GM12801 (cell line): Measurements from ENCODE around the gene CFL1.

Source experiments
- TF ChIP-seq, protein P1 (sequence below): IDR thresholded peaks from one replicate; pipeline ENCODE4 v1.5.1; 2011; ENCODE audit warnings: control low read depth; ENCODE audit not compliant: insufficient read length; ENCODE audit errors: extremely low read depth

The CFL1 gene

DNA sequence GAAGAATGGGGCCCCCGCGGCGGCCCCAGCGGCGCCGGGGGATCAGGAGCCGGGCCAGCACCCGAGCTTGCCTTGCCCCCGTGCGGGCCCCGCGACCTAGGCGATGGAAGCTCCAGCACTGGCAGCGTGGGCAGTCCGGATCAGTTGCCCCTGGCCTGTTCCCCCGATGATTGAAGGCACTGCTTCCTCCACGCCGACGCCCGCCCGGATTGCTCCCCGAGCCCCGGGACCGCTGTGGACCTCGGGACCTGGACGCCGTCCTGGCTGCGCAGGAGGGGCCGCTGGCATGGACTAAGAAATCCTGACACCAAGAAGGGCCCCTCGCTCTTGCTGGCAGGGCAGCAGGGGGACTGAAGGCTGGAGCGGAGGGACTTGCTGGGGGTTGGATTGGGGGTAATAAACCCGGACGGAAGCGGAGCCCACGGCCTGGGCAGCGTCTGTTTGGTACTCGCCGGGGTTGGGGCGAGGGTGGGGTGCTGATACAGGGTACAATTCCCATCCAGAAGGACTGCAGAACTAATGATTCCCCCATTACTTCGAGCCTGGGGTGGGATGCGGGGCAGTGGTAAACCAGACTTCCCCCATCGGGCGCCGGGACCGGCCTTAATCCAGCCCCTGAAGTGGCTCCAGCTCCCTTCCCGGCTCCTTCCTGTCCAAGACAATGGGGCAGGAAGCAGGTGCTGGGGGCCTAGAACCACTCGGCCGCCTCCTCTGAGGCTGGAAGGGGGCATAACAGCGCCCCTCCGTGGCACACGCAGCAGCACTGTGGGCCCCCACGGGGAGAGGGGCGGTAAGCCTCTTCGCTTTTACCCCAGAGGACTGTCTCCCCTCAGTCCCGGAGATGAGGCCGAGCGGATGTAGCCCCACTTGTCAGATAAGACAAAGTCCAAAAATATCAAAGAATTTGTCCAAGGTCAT, 33.5 kb upstream of the CFL1 start:
- TF ChIP-seq, protein P1, sequence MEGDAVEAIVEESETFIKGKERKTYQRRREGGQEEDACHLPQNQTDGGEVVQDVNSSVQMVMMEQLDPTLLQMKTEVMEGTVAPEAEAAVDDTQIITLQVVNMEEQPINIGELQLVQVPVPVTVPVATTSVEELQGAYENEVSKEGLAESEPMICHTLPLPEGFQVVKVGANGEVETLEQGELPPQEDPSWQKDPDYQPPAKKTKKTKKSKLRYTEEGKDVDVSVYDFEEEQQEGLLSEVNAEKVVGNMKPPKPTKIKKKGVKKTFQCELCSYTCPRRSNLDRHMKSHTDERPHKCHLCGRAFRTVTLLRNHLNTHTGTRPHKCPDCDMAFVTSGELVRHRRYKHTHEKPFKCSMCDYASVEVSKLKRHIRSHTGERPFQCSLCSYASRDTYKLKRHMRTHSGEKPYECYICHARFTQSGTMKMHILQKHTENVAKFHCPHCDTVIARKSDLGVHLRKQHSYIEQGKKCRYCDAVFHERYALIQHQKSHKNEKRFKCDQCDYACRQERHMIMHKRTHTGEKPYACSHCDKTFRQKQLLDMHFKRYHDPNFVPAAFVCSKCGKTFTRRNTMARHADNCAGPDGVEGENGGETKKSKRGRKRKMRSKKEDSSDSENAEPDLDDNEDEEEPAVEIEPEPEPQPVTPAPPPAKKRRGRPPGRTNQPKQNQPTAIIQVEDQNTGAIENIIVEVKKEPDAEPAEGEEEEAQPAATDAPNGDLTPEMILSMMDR, result no peak

DNA sequence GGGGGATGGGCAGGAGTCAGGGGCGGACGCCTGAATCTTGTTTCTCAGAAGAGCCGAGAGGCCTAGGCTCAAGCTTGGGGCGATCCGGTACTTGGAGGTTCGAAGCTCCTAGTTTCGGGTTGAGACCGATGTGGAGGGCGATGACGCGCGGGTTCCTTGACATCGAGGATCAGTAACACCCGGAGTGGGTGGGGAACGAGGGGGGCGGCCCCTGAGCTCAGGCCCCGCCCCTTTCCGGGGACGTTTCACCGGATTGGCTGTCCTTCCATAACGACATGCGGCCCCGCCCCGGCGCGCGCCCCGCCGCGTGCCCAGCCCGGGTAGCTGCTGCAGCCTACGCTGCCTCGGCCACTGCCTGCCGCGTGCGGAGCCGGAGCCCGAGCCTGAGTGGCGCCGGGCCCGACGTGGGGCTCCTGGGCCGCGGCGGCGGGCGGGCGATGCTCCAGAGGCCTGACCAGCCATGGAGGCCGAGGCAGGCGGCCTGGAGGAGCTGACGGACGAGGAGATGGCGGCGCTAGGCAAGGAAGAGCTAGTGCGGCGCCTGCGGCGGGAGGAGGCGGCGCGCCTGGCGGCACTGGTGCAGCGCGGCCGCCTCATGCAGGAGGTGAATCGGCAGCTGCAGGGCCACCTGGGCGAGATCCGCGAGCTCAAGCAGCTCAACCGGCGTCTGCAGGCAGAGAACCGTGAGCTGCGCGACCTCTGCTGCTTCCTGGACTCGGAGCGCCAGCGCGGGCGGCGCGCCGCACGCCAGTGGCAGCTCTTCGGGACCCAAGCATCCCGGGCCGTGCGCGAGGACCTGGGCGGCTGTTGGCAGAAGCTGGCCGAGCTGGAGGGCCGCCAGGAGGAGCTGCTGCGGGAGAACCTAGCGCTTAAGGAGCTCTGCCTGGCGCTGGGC, 32.6 kb upstream of the CFL1 start, which contains the start of gene CCDC85B:
Gene CCDC85B, plus strand, starts transcription at position 350 of the 895 bp plus-strand sequence. Its CDS starts 111 bp downstream, at position 461.
- TF ChIP-seq, protein P1, result no peak

DNA sequence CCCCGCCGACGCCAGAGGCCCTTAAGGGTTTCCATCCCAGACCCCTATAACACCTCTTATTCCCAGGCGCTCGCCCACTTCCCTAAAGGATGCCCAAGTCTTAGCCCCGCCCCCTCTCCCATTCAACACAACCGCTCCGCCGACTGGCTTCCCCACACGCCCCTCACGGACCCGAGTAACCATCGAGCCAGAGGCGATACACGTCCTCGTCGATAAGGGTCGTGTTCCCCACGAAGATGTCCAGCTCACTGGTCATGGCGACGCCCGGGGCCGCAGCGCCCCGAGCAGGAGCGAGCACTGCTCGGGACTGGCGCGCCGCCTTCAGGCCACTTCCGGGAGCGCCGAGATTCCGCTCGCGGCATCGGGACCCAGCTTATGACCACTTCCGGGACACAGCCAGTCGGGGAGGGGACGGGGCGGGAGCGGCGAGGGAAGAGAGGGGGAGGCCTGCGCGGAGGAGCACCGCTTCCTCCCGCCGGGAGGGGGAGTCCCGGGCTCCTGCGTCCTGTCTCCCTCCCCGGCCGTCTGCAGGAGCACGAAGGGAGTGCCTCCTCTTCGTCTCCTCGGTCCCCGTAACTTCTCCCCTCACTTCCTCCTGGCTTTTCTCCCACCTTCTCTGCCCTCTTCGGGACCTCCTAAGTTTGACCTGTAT, 30.3 kb upstream of the CFL1 start, which contains the start of gene FIBP:
Gene FIBP, minus strand, starts transcription at position 309 of the 652 bp plus-strand sequence. Its CDS starts 53 bp downstream, at position 256.
- TF ChIP-seq, protein P1, result no peak

DNA sequence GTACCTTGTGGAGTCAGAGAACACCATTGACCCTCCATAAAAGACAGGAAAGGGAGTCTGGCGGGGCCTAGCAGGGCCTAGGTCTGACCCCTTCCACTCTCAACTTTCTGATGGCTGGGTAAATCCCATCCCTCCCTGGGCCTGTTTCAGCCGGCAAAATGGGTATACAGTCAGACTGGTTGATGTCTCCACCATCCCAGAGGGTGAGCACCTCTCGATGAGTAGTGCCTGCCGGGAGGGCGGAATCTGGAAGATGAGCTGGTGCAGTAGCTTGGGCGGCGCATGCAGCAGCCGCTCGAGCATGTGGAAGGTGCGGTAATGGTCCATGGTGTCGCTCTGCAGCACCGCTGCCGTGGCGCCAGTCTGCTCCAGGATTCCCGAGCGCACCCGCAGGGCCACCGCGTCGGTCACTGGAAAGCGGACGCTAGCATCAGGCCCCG, 29.8 kb upstream of the CFL1 start:
- TF ChIP-seq, protein P1, result no peak

DNA sequence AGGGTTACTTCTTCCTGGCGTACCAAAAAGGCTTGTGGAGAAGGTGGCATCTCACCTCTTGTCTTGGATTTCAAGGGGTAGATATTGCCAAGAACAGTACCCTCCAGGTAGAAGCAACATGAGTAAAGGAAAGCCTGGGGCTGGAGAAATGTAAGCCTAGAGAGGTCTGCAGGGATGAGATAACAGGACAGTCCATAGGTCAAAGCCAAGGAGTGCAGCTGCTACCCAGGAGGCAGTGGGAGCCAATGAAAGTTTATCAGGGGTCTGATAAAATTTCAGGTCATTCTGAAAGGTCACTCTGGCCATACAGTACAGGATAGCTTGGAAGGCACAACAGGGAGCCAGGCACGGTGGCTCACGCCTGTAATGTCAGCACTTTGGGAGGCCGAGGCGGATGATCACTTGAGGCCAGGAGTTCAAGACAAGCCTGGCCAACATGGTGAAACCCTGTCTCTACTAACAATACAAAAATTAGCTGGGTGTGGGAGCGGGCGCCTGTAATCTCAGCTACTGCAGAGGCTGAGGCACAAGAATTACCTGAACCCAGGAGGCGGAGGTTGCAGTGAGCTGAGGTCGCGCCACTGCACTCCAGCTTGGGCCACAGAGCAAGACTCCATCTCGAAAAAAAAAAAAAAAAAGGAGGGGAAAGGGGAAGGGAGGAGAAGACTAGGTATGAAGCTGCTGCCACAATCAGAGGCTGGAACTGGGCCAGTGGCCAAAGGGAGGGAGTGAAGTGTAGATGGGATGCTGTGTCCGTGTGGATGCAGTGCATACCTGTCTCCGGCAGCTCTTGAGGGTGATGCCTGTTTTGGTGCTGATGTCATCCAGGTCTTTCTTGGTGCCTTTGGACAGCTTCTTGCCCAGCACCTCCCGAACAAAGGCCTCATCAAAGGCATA, 29.1 kb upstream of the CFL1 start:
- TF ChIP-seq, protein P1, result no peak

DNA sequence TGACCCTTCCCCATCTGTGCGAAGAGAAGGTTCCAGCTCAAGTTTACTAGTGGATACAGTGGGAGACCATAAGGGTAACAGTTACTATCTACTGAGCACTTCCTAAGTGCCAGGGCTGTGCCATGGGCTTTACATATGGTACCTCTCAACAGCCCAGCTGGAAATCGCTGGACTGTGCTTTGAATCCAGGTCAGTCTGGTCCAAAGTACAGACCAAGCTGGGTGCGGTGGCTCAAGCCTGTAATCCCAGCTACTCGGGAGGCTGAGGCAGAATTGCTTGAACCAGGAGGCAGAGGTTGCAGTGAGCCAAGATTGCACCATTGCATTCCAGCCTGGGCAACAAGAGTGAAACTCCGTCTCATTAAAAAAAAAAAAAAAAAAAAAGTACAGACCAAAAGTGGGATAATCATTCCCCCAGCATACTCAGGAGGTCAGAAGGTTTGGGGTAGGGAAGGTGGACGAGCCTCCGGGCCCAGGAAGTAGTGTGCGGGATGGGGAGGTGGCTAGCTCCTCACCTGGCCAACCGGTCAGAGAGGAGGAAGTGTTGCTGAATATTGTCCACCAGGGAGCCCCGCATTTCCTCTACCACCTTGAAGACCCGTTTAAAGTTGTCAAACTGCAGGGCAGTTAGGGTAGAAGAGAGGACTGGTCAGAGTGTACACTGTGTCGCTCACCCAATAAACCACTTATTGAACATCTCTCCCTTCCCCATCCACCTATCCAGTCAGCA, 28.0 kb upstream of the CFL1 start:
- TF ChIP-seq, protein P1, result no peak
